MCF 10A (cell line): ENCODE data around the gene PEX11G. TPM values are rescaled to one million over a fixed set of nuclear protein-coding genes. Genes with fewer than 3 reads are reported as not detected.

Experiments used
- BruUV-seq: library from RNA; stranded (reverse); fragments of 400-500 nt; replicated peaks from 2 replicates; lab custom pipeline; 2021; lab: Mats Ljungman, UMichigan
- CTCF ChIA-PET: fragments of 300-600 bp; sonication (Branson Sonifier 250); formaldehyde crosslinking; extraction: SDS; loops from one replicate; lab custom pipeline; 2021; ENCODE audit warnings: antibody characterized with exemption, inconsistent platforms; lab: Yijun Ruan, JAX
- POLR2A ChIA-PET: fragments of 300-600, 350-650 bp; sonication (Branson Sonifier 250); formaldehyde crosslinking; extraction: SDS; loops from one replicate; lab custom pipeline; 2020; ENCODE audit warnings: antibody characterized with exemption, inconsistent platforms; lab: Yijun Ruan, JAX
- DNase-seq: peaks from one replicate; pipeline ENCODE4 v3.0.0-alpha.2; 2018; ENCODE audit not compliant: unreplicated experiment
- H3K27ac Mint-ChIP-seq: one replicate; pipeline ENCODE4 v1.8.0; 2022; ENCODE audit warnings: mild to moderate bottlenecking, low read depth, mixed read lengths; ENCODE audit not compliant: unreplicated experiment
- H3K27me3 Mint-ChIP-seq: one replicate; pipeline ENCODE4 v1.8.0; 2022; ENCODE audit warnings: mixed read lengths; ENCODE audit not compliant: insufficient read depth, unreplicated experiment
- H3K36me3 Mint-ChIP-seq: one replicate; pipeline ENCODE4 v1.8.0; 2022; ENCODE audit warnings: mild to moderate bottlenecking, moderate library complexity, mixed read lengths; ENCODE audit not compliant: insufficient read depth, unreplicated experiment
- H3K4me1 Mint-ChIP-seq: one replicate; pipeline ENCODE4 v1.8.0; 2022; ENCODE audit warnings: mixed read lengths; ENCODE audit not compliant: insufficient read depth, unreplicated experiment
- H3K4me3 Mint-ChIP-seq: one replicate; pipeline ENCODE4 v1.8.0; 2022; ENCODE audit warnings: mild to moderate bottlenecking, moderate library complexity, mixed read lengths; ENCODE audit not compliant: unreplicated experiment
- H3K9me3 Mint-ChIP-seq: one replicate; pipeline ENCODE4 v1.8.0; 2022; ENCODE audit warnings: mixed read lengths; ENCODE audit not compliant: unreplicated experiment
- CTCF ChIP-seq: fragments of 200-600 bp; IDR thresholded peaks from one replicate; pipeline ENCODE4 v1.8.0; 2022; ENCODE audit warnings: antibody characterized with exemption, mild to moderate bottlenecking; ENCODE audit not compliant: unreplicated experiment
- intact Hi-C: fragments of 100-400 bp; cut with micrococcal nuclease; formaldehyde crosslinking; loops from 2 replicates; pipeline ENCODE4 v1.14.1; 2022
- total RNA-seq: library from RNA; stranded (reverse); gene quantifications from 2 replicates; pipeline ENCODE4 v1.2.3, GENCODE V29; 2022

The PEX11G gene
- total RNA-seq, 1 experiment from 2014 or later: 5.5 TPM

GRCh38 chr19:7505288-7505681 lies 16.4 kb upstream of the PEX11G start:
- no peak overlapping the region for H3K27ac Mint-ChIP-seq
- H3K36me3 Mint-ChIP-seq: peaks cover 5% of the 10 kb centered on the region
- no peak for DNase-seq
- no peak for TF ChIP-seq CTCF
- H3K4me3 Mint-ChIP-seq: no peak overlapping the region
- CTCF ChIA-PET: no interaction called here
- H3K27me3 Mint-ChIP-seq: no peaks in the 10 kb centered on the region
- intact Hi-C loops: loop anchor here (10.0 kb wide), 1 partner anchor 110 kb away; no protein-coding TSS in a partner anchor
- BruUV-seq: no TSS peak
- POLR2A ChIA-PET: interaction anchor here (0.6 to 0.7 kb wide), 2 partner anchors 89 to 497 kb away, joined by 3 read pairs; no protein-coding TSS in a partner anchor
- peaks cover 16% of the 10 kb centered on the region for H3K4me1 Mint-ChIP-seq
- no peaks in the 10 kb centered on the region for H3K9me3 Mint-ChIP-seq

- intact Hi-C loops: loop anchor here (10.0 kb wide), 1 partner anchor 110 kb away; no protein-coding TSS in a partner anchor
- H3K4me1 Mint-ChIP-seq: peaks cover 16% of the 10 kb centered on the region
- no peak overlapping the region for H3K27ac Mint-ChIP-seq
- H3K36me3 Mint-ChIP-seq: peaks cover 5% of the 10 kb centered on the region
- DNase-seq: no peak
- BruUV-seq: no TSS peak
- H3K4me3 Mint-ChIP-seq: no peak overlapping the region
- peaks cover 5% of the 10 kb centered on the region for H3K27me3 Mint-ChIP-seq
- CTCF ChIA-PET: no interaction called here
- no peaks in the 10 kb centered on the region for H3K9me3 Mint-ChIP-seq
- no peak for TF ChIP-seq CTCF
- POLR2A ChIA-PET: interaction anchor here (0.6 kb wide), 2 partner anchors 31 to 89 kb away, joined by 3 read pairs; no protein-coding TSS in a partner anchor
Observed at GRCh38 chr19:7504684-7505083, 15.8 kb upstream of the PEX11G start.

- TF ChIP-seq CTCF: no peak
- Mint-ChIP-seq H3K36me3 (peaks cover 5% of the 10 kb centered on the region), H3K9me3 (no peaks in the 10 kb centered on the region), H3K4me1 (peaks cover 9% of the 10 kb centered on the region), H3K27me3 (peaks cover 21% of the 10 kb centered on the region), H3K4me3 (no peak overlapping the region), H3K27ac (no peak overlapping the region)
- no peak for DNase-seq
- CTCF ChIA-PET: interaction anchor here (0.6 kb wide), 1 partner anchor 179 kb away, joined by 3 read pairs; no protein-coding TSS in a partner anchor
- intact Hi-C loops: loop anchor here (10.0 kb wide), 1 partner anchor 108 kb away; no protein-coding TSS in a partner anchor
- no TSS peak for BruUV-seq
- POLR2A ChIA-PET: no interaction called here
Observed at GRCh38 chr19:7502552-7502951, 13.7 kb upstream of the PEX11G start.

GRCh38 chr19:7500811-7501450 lies 12.1 kb upstream of the PEX11G start:
- intact Hi-C loops: loop anchor here (10.0 kb wide), 1 partner anchor 106 kb away; no protein-coding TSS in a partner anchor
- CTCF ChIA-PET: no interaction called here

More at GRCh38 chr19:7500811-7501450, 12.1 kb upstream of the PEX11G start:
- H3K4me1 Mint-ChIP-seq: no peaks in the 10 kb centered on the region
- no peak overlapping the region for H3K4me3 Mint-ChIP-seq
- H3K9me3 Mint-ChIP-seq: no peaks in the 10 kb centered on the region
- no peak for DNase-seq
- no peak for TF ChIP-seq CTCF
- no peak overlapping the region for H3K27ac Mint-ChIP-seq
- BruUV-seq: no TSS peak
- no peaks in the 10 kb centered on the region for H3K36me3 Mint-ChIP-seq
- H3K27me3 Mint-ChIP-seq: peaks cover 21% of the 10 kb centered on the region
- POLR2A ChIA-PET: no interaction called here
